ENCODE data around the gene ENTPD8.
"Not testable (repeated sequence)": the region's sequence is repeated elsewhere in the genome, so short reads cannot be mapped to it uniquely, and the experiment has no call there.

DNA sequence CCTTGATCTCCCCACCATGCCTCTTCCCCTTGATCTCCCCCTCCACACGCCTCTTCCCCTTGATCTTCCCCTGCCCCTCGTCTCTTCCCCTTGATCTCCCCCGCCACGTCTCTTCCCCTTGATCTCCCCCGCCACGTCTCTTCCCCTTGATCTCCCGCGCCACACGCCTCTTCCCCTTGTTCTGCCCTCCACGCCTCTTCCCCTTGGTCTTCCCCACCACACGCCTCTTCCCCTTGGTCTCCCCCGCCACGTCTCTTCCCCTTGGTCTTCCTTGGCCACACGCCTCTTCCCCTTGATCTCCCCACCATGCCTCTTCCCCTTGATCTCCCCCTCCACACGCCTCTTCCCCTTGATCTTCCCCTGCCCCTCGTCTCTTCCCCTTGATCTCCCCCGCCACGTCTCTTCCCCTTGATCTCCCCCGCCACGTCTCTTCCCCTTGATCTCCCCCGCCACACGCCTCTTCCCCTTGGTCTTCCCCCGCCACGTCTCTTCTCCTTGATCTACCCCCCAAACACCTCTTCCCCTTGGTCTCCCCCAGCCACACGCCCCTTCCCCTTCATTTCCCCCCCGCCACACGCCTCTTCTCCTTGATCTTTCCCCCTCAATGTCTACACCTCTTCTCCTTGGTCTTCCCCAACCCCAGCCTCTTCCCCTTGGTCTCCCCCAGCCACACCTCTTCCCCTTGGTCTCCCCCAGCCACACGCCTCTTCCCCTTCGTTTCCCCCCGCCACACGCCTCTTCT, 10.3 kb upstream of the ENTPD8 start:
- TF ChIP-seq, protein P1, sequence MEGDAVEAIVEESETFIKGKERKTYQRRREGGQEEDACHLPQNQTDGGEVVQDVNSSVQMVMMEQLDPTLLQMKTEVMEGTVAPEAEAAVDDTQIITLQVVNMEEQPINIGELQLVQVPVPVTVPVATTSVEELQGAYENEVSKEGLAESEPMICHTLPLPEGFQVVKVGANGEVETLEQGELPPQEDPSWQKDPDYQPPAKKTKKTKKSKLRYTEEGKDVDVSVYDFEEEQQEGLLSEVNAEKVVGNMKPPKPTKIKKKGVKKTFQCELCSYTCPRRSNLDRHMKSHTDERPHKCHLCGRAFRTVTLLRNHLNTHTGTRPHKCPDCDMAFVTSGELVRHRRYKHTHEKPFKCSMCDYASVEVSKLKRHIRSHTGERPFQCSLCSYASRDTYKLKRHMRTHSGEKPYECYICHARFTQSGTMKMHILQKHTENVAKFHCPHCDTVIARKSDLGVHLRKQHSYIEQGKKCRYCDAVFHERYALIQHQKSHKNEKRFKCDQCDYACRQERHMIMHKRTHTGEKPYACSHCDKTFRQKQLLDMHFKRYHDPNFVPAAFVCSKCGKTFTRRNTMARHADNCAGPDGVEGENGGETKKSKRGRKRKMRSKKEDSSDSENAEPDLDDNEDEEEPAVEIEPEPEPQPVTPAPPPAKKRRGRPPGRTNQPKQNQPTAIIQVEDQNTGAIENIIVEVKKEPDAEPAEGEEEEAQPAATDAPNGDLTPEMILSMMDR (IDR thresholded peaks at IDR 0.05): not testable (repeated sequence)
- TF ChIP-seq POLR2A (IDR thresholded peaks at IDR 0.05): not testable (repeated sequence)

Measured in uterus (tissue), 2 donors.